RKO (cell line): ENCODE results near the gene PSD.

ENCODE experiments used
- DNase-seq: peaks from one replicate; pipeline ENCODE4 v3.0.0-alpha.2; 2016; ENCODE audit warnings: low spot score

PSD gene

GRCh38 chr10:102404361-102405107 lies 14.1 kb downstream of the PSD start:
- no peak for DNase-seq

- no peak for DNase-seq
Measured at GRCh38 chr10:102403115-102403514, 15.5 kb downstream of the PSD start.

- DNase-seq = no peak
Measured at GRCh38 chr10:102402512-102402896, 16.1 kb downstream of the PSD start.

GRCh38 chr10:102401735-102402511 lies 16.7 kb downstream of the PSD start:
- DNase-seq = no peak

DNA sequence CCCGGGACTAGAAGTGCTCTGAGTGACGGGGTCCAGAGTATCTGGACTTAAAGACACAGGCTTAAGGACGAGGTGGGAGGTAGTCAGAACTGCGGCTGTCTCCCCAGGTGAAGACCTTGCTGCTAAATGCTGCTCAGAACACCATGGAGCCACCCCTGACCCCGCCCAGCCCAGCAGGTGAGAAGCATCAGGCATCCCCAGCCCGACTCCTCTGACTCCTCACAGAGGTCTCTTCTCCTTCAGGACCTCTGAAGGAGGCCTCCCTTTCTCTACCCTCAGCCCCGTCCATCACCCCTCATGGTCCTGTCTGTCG lies 17.3 kb downstream of the PSD start:
- no peak for DNase-seq

DNA sequence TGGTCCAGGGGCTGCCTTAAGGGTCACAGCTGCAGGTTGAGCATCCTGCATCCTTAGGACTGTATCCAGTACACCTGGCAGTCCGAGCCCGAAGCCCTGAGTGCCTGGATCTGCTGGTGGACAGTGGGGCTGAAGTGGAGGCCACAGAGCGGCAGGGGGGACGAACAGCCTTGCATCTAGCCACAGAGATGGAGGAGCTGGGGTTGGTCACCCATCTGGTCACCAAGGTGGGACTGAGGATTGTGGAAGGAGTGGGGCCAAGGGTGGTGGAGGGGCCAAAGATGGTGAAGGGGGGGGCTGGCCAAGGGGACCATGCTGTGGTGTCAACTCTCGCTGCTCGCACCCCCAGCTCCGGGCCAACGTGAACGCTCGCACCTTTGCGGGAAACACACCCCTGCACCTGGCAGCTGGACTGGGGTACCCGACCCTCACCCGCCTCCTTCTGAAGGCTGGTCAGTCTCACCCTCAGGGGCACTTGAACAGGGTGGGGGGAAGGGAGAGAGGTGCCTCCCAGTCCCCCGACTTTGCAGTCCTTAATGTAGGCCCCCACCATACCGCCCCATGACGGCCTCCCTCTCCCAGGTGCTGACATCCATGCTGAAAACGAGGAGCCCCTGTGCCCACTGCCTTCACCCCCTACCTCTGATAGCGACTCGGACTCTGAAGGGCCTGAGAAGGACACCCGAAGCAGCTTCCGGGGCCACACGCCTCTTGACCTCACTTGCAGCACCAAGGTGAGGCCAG lies 17.8 kb downstream of the PSD start:
- DNase-seq = no peak

DNA sequence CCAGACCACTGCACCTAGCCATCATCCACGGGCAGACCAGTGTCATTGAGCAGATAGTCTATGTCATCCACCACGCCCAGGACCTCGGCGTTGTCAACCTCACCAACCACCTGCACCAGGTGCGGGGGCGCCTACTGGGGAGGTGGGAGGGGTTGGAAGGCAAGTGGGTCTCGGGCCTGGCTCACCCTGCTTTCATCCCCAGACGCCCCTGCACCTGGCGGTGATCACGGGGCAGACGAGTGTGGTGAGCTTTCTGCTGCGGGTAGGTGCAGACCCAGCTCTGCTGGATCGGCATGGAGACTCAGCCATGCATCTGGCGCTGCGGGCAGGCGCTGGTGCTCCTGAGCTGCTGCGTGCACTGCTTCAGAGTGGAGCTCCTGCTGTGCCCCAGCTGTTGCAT lies 18.5 kb downstream of the PSD start:
- DNase-seq = no peak

DNA sequence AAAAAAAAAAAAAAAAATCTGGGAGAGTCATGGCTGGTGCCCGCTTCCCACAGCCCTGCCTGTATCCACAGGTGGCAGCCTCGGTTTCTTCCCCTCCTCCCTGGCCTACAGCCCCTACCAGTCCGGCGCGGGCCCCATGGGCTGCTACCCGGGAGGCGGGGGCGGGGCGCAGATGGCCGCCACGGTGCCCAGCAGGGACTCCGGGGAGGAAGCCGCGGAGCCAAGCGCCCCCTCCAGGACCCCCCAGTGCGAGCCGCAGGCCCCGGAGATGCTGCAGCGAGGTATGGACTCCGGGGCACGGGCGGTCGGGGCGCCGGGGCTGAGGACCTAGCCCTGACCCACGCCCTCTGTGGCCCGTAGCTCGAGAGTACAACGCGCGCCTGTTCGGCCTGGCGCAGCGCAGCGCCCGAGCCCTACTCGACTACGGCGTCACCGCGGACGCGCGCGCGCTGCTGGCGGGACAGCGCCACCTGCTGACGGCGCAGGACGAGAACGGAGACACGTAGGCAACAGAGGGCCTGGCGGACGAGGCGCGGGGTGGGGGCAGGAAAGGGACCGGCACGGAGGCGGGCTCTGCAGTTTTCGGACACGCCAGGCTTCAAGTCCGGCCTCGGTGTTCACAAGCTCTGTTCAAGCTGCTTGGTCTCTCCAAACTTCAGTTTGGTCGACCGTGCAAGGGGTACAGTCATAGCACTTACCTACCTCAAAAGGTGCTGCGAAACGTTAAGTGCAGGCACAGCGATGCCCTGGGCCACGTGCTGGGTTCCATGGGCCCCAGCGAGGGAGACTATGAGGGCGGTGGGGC lies 19.2 kb downstream of the PSD start:
- peak; percentile 91 for DNase-seq

DNA sequence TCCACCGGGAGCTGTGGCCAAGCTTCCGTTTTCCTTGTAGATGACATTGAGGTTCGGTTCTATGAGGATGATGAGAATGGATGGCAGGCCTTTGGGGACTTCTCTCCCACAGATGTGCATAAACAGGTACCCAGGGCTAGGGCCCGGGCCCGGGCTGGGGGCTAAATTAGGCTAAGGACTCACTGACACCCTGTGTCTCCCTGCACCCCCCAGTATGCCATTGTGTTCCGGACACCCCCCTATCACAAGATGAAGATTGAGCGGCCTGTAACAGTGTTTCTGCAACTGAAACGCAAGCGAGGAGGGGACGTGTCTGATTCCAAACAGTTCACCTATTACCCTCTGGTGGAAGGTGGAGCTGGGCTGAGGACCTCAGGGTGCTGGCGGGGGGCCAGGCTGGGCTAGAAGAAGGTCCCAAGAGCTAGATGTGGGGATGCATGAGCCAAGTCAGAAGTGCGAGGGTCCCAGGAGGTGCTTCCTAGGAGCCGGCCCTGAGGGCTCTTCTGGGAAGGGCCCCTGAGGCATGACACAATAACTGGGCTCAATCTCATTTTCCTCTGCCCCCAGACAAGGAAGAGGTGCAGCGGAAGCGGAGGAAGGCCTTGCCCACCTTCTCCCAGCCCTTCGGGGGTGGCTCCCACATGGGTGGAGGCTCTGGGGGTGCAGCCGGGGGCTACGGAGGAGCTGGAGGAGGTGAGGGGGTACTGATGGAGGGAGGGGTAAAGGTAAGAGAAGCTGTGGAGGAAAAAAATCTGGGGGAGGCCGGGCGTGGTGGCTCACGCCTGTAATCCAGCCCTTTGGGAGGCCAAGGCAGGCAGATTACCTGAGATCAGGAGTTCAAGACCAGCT lies 20.2 kb downstream of the PSD start:
- DNase-seq = no peak

DNA sequence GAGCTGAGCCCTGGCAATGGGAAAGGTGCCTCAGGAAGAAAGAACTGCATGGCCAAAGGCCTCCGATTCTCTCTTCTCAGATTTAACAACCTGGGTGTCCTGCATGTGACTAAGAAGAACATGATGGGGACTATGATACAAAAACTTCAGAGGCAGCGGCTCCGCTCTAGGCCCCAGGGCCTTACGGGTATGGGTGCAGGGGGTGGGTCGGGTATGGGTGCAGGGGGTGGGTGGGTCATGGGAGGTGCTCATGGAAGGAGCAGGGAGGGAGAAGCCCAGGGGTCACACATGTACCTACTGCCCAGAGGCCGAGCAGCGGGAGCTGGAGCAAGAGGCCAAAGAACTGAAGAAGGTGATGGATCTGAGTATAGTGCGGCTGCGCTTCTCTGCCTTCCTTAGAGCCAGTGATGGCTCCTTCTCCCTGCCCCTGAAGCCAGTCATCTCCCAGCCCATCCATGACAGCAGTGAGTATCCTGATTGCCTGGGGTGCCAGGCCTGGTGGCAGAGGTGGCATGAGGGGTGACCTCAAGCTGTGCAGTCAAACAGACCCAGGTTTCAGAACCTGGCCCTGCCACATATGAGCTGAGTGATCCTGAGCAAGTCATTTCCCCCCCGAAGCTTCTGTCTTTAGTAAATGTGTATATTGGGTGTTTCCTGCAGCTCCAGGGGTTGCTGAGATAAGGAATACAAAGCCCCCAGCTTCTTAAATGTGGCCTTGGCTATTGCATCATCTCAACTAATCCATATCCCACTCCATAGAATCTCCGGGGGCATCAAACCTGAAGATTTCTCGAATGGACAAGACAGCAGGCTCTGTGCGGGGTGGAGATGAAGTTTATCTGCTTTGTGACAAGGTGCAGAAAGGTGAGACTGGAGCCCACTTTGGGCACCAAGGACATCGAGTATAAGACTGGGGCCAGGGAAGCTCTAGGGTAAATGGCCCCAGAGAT lies 21.1 kb downstream of the PSD start:
- no peak for DNase-seq

GRCh38 chr10:102396730-102397151 lies 21.8 kb downstream of the PSD start:
- DNase-seq = no peak

GRCh38 chr10:102396317-102396650 lies 22.3 kb downstream of the PSD start:
- DNase-seq = no peak

DNA sequence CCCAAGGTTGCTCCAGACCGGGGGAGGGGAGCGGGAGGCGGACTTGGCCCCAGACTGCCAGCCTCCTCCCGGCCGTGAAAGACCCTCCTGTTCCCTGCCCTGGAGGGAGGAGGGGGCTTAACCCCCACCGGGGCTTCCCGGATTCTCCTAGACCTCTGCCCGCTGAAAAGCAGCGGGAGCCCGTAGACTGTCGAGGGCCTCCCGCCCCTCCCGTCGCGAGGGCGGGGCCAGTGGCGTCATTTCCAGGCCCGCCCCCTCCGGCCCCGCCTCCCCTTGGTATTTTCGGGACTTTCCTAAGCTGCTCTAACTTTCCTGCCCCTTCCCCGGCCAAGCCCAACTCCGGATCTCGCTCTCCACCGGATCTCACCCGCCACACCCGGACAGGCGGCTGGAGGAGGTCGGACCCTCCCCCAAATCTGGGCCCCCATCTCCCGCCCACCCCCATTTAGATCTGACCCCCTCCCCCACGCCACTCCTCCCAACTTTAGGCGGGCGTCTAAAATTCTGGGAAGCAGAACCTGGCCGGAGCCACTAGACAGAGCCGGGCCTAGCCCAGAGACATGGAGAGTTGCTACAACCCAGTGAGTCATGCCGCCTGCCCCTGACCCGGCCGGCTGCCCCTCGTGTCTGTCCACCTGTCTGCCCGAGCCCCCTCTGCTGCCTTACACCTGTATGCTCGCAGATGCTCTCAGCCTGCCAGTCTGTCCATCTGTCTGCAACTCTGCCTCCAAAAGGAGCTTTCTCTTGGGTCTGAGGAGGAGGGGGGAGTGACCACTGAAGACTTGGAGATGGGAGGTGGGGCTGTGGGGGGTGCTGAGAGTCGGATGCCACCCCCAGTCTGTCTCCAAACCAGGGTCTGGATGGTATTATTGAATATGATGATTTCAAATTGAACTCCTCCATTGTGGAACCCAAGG lies 22.9 kb downstream of the PSD start, which contains the start of gene NFKB2:
NFKB2 (plus strand) TSS at position 306 of the 917 bp plus-strand sequence; CDS start at position 561, 255 bp downstream.
- peak; percentile 85 for DNase-seq

DNA sequence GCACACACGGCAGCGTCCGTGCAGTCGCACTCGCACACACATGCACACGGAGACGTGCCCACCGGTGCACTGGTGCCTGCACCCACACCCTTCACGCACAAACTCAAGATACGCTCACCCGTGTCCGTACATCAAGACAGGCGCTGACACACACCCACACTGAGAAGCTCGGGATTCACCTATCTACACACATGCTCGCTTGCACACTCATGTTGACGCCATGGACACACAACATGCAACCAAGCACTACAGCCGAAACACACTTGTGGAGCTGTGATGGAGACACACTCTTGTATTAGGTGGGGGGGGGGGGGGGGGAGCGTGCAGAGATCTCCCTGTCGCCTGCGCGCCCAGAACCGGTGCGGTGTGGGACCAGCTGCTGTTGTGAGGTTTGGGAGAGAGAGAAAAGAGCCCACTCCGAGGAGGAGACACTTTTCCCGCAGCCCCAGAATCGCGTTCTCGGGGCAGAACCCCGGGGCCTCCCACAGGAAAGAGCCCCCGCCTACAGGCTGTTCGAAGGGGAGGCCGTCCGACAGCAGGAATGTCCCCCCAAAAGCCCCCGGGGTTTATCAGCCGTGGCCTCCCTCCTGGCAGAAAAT lies 23.7 kb downstream of the PSD start:
- peak; percentile 64 for DNase-seq

DNA sequence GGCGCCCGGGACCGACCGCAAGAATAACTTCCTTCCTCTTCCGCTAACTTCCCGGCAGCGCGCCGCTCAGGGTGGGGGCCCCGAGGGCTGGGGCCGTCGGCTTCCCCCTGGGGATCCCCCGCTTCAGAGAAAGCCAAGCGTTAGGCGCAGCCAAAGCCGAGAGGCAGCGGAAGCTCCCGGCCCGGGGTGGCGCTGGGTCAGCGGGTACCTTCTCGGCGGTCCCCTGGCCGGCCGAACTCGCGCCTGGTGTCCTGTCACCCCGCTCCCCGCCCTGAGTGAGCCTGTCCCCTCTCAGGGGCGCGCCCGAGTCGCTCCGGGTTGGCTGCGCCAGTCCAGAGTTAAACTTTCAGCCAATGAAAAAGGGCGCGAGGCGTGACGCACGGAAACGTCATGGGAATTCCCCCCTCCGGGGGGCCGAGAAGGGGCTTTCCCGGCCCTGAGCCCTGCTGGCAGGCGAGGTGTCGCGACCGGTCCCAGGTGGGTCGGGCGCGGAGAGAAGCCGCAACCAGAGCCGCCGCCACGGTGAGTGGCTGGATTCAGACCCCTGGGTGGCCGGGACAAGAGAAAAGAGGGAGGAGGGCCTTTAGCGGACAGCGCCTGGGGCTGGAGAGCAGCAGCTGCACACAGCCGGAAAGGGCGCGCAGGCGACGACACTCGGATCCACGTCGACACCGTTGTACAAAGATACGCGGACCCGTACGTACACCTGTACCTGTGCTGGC lies 24.3 kb downstream of the PSD start:
- peak; percentile 93 for DNase-seq

DNA sequence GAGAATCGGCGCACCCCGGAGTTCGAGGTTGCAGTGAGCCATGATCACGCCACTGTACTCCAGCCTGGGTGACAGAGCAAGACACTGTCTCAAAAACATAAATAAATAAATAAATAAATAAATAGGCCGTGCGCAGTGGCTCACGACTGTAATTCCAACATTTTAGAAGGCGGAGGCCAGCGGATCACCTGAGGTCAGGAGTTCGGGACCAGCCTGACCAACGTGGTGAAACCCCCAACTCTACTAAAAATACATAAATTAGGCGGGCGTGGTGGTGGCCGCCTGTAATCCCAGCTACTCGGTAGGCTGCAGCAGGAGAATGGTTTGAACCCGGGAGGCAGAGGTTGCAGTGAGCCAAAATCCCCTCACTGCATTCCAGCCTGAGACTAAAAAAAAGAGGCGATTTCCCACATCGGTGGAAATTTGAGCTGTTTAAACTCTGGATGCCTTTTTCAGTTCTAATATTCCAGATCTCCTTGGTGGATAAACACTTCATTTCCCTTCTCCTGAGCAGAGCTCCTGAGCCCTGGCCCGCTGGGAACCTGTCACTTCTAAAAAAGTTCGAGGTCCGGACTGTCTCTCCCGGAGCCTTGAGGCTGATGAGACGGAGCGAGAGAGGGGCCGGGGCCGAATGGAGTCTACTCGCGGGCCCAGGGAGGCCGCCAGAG lies 25.0 kb downstream of the PSD start:
- no peak for DNase-seq

GRCh38 chr10:102392306-102392705 lies 26.3 kb downstream of the PSD start:
- DNase-seq = no peak
